ENCODE results near the gene PTPRU. TPM values are rescaled to one million over a fixed set of nuclear protein-coding genes. Genes with fewer than 3 reads are reported as not detected.

PTPRU gene
- total RNA-seq, 4 donors from 2014 or later = 12.3 to 19.9 (median 15.9) TPM

DNA sequence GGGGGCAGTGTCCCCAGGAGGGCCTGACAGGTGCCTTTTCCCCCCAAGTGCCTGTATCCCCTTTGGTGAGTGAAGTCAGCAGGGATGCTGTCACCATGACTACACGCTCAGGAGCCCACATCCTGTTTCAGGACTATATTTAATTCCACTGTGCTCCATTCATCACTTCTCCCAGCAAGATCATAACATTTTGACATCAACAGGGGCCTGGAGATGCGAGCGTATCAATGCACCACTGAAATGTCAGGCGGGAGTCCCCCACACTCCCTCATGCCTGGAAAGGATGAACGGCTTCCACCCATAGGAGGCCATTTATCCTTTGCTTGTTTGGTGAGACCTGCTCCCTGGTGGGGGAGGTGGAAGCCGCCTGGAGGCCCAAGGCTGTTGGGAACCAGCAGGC lies 119.1 kb downstream of the PTPRU start:
- DNase-seq (ENCODE audit: low spot score) = no peak
- no peak for ATAC-seq (ENCODE audit: low FRiP score)
- TF ChIP-seq, protein P1, sequence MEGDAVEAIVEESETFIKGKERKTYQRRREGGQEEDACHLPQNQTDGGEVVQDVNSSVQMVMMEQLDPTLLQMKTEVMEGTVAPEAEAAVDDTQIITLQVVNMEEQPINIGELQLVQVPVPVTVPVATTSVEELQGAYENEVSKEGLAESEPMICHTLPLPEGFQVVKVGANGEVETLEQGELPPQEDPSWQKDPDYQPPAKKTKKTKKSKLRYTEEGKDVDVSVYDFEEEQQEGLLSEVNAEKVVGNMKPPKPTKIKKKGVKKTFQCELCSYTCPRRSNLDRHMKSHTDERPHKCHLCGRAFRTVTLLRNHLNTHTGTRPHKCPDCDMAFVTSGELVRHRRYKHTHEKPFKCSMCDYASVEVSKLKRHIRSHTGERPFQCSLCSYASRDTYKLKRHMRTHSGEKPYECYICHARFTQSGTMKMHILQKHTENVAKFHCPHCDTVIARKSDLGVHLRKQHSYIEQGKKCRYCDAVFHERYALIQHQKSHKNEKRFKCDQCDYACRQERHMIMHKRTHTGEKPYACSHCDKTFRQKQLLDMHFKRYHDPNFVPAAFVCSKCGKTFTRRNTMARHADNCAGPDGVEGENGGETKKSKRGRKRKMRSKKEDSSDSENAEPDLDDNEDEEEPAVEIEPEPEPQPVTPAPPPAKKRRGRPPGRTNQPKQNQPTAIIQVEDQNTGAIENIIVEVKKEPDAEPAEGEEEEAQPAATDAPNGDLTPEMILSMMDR (IDR thresholded peaks at IDR 0.05) = no peak

DNA sequence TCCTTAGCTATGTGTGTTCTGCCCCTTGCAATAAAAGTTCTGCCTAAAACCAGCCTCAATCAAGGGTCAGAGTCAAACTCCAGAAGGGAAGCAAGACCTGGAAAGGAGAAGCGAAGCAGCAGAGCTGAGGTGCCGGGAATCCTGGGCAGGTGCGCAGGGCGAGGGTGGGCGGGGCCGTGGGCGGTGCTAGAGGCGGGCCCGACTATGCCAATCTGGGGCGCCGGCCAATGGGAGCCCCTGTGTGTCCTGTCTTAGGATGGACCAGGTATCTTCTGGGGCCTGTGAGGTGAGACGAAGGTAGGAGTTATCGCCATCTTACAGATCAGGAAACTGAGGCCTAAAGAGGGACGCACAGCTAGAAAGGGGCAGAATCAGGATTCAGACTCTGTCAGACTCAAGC lies 120.3 kb downstream of the PTPRU start:
- no peak for ATAC-seq (ENCODE audit: low FRiP score)
- TF ChIP-seq, protein P1 (IDR thresholded peaks at IDR 0.05) = no peak
- no peak for DNase-seq (ENCODE audit: low spot score)

DNA sequence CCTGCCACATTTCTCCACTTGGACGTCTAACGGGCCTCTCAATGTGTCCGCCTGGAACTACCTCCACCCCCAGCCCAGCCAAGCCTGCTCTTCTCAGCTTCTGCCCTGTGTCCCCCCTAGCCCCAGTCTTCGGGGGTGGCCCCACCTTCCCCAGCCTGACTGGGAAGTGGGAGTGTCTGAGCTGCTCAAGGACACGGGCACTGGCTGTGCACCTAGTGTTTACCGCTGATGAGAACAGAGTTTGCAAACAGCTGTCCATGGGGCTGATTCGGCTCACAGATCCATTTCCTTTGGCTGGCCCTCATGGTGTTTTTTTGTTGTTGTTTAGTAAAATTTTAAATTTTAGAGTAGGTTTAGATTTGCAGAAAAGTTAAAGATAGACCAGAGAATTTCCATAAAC lies 121.1 kb downstream of the PTPRU start:
- DNase-seq (ENCODE audit: low spot score) = no peak
- ATAC-seq (ENCODE audit: low FRiP score) = no peak
- TF ChIP-seq, protein P1 (IDR thresholded peaks at IDR 0.05) = no peak

DNA sequence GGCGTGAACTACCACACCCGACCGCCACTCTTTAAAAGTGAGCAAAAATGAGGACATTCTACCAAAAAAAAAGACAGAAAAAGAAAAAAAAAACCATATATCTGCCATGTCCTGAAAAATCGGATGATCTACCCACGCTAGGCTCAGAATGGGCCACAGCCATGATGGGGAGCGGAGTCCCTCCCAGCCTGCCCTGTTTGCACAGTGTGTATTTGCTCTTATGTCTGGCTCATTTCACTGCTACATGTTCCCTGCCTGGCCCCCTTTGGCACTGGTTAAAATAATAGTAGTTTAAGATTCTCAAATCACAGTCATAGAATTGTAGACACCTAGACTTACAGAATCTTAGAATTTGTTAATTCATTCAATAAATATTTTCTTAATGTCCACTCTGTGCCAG lies 121.9 kb downstream of the PTPRU start:
- TF ChIP-seq, protein P1 (IDR thresholded peaks at IDR 0.05) = no peak
- DNase-seq (ENCODE audit: low spot score) (no peak), ATAC-seq (ENCODE audit: low FRiP score) (no peak)

DNA sequence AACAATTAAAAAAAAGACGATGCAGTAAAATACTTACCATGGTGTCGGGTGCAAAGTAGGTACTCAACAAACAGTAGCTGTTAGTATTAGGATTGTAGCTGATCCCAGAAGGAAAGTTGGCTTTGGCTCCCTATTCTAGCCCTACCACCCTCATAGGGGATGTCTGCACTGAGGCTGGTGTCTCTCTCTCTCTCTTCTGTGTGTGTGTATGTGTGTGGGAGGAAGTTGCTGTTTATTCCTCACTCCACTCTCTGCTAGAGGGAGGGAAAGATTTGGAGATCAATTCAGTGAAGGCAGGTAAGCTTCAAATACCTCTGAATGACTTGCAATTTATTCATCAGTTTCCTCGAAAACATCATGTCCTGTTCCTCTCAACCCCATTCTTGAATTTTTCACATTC lies 124.4 kb downstream of the PTPRU start:
- DNase-seq (ENCODE audit: low spot score) (no peak), ATAC-seq (ENCODE audit: low FRiP score) (no peak)
- TF ChIP-seq, protein P1 (IDR thresholded peaks at IDR 0.05) = no peak

DNA sequence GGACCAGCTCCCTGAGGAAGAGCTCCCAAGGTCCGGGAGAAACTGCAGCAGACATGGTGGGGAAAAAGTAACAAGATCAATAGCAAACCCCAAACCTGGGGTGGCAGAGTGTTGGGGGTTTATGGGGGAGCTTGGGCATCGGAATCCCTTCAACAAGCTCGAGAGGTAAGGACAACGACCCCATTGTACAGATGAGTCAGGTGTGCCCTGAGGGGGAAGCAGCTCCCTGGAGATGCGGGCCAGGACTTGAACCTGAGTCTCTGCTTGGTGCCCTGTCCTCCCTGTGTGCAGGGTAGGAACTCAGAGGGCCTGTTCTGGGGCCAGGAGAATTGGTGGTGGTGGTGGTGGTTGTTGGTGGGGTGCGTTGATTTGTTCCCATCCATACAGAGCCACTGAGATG lies 125.4 kb downstream of the PTPRU start:
- no peak for DNase-seq (ENCODE audit: low spot score)
- ATAC-seq (ENCODE audit: low FRiP score) = no peak
- TF ChIP-seq, protein P1 (IDR thresholded peaks at IDR 0.05) = no peak

DNA sequence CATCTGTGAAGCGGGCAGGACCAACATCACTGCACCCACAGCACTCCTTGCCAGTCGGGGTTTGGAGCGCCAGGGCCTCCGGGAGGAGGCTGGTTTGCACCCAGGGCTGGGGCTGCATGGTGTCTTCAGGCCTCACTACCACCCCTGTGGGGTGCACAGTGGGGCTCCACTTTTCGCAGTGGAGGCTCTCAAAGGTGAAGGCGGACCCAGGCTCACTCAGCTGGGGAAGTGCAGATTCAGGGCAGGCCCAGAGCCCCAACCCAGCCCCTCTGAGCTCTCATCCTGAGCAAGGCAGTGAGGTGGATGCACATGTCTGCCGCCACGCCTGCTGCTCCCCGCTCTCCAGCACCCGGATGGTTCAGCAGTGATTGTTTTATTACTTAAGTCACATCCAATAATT lies 125.8 kb downstream of the PTPRU start:
- TF ChIP-seq, protein P1 (IDR thresholded peaks at IDR 0.05) = no peak
- no peak for DNase-seq (ENCODE audit: low spot score)
- no peak for ATAC-seq (ENCODE audit: low FRiP score)
